ENCODE results near the gene LRRC8D. TPM values are rescaled to one million over a fixed set of nuclear protein-coding genes. Genes with fewer than 3 reads are reported as not detected.

LRRC8D gene
- total RNA-seq, 4 donors from 2014 or later, result 12.0 to 47.4 (median 17.8) TPM

DNA sequence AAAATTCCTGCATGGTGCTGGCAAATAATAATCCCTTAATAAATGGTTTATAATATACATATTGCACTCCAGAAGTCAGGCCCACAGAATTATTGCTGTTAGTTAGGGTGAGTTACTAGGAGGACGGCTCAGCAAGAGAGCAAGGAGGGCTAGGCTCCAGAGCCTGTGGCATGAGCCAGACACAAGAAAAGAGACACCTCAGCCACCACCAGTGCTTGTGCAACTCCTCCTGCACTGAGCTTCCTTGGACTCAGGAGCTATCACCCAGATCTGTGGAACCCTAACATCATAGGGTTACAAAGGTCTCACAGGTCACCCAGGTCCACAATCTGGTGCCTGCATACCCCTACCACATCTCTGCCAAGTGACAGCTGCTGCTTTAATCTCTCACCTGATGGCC lies 12.8 kb upstream of the LRRC8D start:
- DNase-seq, result no peak
- no peak overlapping the region for H3K27ac ChIP-seq
- TF ChIP-seq CTCF (IDR thresholded peaks at IDR 0.05), result no peak
- TF ChIP-seq POLR2A (IDR thresholded peaks at IDR 0.05), result no peak
- H3K27me3 ChIP-seq, result no peaks in the 10 kb centered on the region
- H3K4me3 ChIP-seq, result no peak overlapping the region
- intact Hi-C loops (cut with DNase I; ENCODE audit: low total_unique reads), result no loop called here
- no peaks in the 10 kb centered on the region for H3K4me1 ChIP-seq
- no peaks in the 10 kb centered on the region for H3K36me3 ChIP-seq
- no peaks in the 10 kb centered on the region for H3K9me3 ChIP-seq

DNA sequence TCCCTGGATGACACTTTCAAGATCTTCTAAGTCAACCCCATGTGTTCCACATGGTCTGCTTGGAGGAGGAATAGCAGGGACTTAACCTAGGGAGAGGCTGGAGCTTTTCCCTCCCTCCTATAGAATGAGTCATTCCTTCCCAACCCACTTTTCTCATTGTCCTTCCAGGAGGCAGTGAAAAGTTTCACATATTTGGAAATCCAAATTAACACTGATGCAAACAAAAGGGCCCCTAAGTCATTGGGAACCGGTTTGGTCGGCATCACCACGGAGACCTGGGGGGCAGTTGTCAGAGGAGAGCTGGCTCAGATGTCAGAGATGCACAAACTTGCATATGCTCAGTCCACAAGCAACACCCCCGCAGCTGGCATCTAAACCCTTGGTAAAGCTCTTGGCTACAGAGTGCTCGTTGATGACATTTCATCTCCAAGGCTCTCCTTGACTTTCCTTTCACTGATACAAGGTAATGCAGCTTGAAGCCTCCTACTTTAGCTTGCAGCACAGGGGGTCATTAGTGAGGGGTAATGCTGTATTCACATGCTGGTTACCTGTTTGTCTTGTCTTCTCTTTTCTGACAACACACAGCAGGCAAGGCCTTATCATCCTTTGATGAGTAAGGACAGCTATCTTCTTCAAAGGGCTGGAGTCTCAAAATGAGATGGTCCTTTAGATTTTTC lies 12.3 kb upstream of the LRRC8D start:
- Histone ChIP-seq H3K4me3 (no peak overlapping the region), H3K27ac (peak overlapping the region; percentile 35 to 36), H3K9me3 (no peaks in the 10 kb centered on the region), H3K4me1 (peaks cover 0 to 3% of the 10 kb centered on the region in 2 donors), H3K27me3 (no peaks in the 10 kb centered on the region), H3K36me3 (no peaks in the 10 kb centered on the region)
- no peak for DNase-seq
- intact Hi-C loops (cut with DNase I; ENCODE audit: low total_unique reads), result no loop called here
- TF ChIP-seq POLR2A (IDR thresholded peaks at IDR 0.05), result no peak
- TF ChIP-seq CTCF (IDR thresholded peaks at IDR 0.05), result no peak

DNA sequence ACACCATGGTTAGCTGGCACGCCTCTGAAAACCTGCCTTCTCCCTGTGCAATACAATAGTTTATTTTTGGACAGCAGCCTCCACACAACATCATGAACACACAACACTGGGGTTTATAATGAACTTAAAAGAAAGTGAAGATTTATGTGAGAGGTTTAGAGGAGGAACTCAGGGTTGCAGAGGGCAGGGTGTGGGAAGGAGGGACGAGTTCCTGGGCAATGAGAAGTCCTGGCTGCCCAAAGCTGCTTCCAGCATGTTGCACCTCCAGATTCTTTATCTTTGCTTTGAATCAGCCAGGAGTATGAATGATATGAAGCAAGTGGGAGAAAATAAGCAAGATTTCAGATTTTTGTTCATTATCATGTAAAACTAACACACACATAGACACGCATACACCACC lies 11.3 kb upstream of the LRRC8D start:
- H3K9me3 ChIP-seq, result no peaks in the 10 kb centered on the region
- H3K4me1 ChIP-seq, result peaks cover 0 to 3% of the 10 kb centered on the region in 2 donors
- H3K27ac ChIP-seq, result peak overlapping the region; percentile 35 to 36
- H3K27me3 ChIP-seq, result no peaks in the 10 kb centered on the region
- TF ChIP-seq POLR2A (IDR thresholded peaks at IDR 0.05), result no peak
- no peak for TF ChIP-seq CTCF (IDR thresholded peaks at IDR 0.05)
- intact Hi-C loops (cut with DNase I; ENCODE audit: low total_unique reads), result no loop called here
- peak in 1 of 2 donors; percentile 19 for DNase-seq
- H3K36me3 ChIP-seq, result no peaks in the 10 kb centered on the region
- H3K4me3 ChIP-seq, result no peak overlapping the region

- TF ChIP-seq POLR2A (IDR thresholded peaks at IDR 0.05) (no peak), CTCF (IDR thresholded peaks at IDR 0.05) (no peak)
- no peak overlapping the region for H3K4me3 ChIP-seq
- intact Hi-C loops (cut with DNase I; ENCODE audit: low total_unique reads), result no loop called here
- no peaks in the 10 kb centered on the region for H3K36me3 ChIP-seq
- no peaks in the 10 kb centered on the region for H3K27me3 ChIP-seq
- no peak for DNase-seq
- H3K9me3 ChIP-seq, result no peaks in the 10 kb centered on the region
- H3K27ac ChIP-seq, result no peak overlapping the region
- peaks cover 0 to 3% of the 10 kb centered on the region in 2 donors for H3K4me1 ChIP-seq
Measured at GRCh38 chr1:89810302-89810701, 10.5 kb upstream of the LRRC8D start.

GRCh38 chr1:89810880-89811279 lies 10.0 kb upstream of the LRRC8D start:
- Histone ChIP-seq H3K4me3 (no peak overlapping the region), H3K4me1 (peaks cover 0 to 3% of the 10 kb centered on the region in 2 donors), H3K27me3 (no peaks in the 10 kb centered on the region), H3K27ac (no peak overlapping the region), H3K9me3 (no peaks in the 10 kb centered on the region), H3K36me3 (no peaks in the 10 kb centered on the region)
- DNase-seq, result no peak
- TF ChIP-seq CTCF (IDR thresholded peaks at IDR 0.05) (no peak), POLR2A (IDR thresholded peaks at IDR 0.05) (no peak)
- intact Hi-C loops (cut with DNase I; ENCODE audit: low total_unique reads), result no loop called here
